Superior temporal gyrus (tissue), 1 donor: Measurements from ENCODE around the gene HRH2.

ENCODE experiments used
- DNase-seq: peaks from one replicate; pipeline ENCODE4 v3.0.0-alpha.2; 2016; ENCODE audit errors: extremely low spot score

The HRH2 gene

GRCh38 chr5:175692235-175692995, 34.5 kb downstream of the HRH2 start:
- no peak for DNase-seq

- DNase-seq: peak; percentile 67
Measured at GRCh38 chr5:175692996-175693710, 35.3 kb downstream of the HRH2 start.

- DNase-seq: no peak
Measured at GRCh38 chr5:175693741-175694140, 35.9 kb downstream of the HRH2 start.

- no peak for DNase-seq
Measured at GRCh38 chr5:175694371-175695160, 36.7 kb downstream of the HRH2 start.

- DNase-seq: no peak
Measured at GRCh38 chr5:175695161-175696126, 37.6 kb downstream of the HRH2 start.

GRCh38 chr5:175696139-175696854, 38.4 kb downstream of the HRH2 start:
- DNase-seq: no peak

- DNase-seq: no peak
Measured at GRCh38 chr5:175696855-175697198, 39.0 kb downstream of the HRH2 start.

GRCh38 chr5:175697846-175698245, 40.0 kb downstream of the HRH2 start:
- no peak for DNase-seq

- no peak for DNase-seq
Measured at GRCh38 chr5:175698401-175699115, 40.7 kb downstream of the HRH2 start.

- DNase-seq: no peak
Measured at GRCh38 chr5:175700991-175701390, 43.1 kb downstream of the HRH2 start.

- DNase-seq: no peak
Measured at GRCh38 chr5:175701797-175702196, 43.9 kb downstream of the HRH2 start.

- DNase-seq: no peak
Measured at GRCh38 chr5:175706499-175706898, 48.6 kb downstream of the HRH2 start.

GRCh38 chr5:175707751-175708375, 50.0 kb downstream of the HRH2 start:
- DNase-seq: no peak

GRCh38 chr5:175709276-175709781, 51.5 kb downstream of the HRH2 start:
- DNase-seq: no peak

- DNase-seq: no peak
Measured at GRCh38 chr5:175710326-175710725, 52.5 kb downstream of the HRH2 start.

- no peak for DNase-seq
Measured at GRCh38 chr5:175711031-175711430, 53.2 kb downstream of the HRH2 start.

- no peak for DNase-seq
Measured at GRCh38 chr5:175711472-175712312, 53.8 kb downstream of the HRH2 start.

GRCh38 chr5:175712313-175712680, 54.4 kb downstream of the HRH2 start:
- DNase-seq: no peak

GRCh38 chr5:175712681-175713085, 54.8 kb downstream of the HRH2 start:
- DNase-seq: no peak
